PC-3 (cell line): Measurements from ENCODE around the gene EPHA10. TPM values are rescaled to one million over a fixed set of nuclear protein-coding genes. Genes with fewer than 3 reads are reported as not detected.
"Not testable (repeated sequence)": the region's sequence is repeated elsewhere in the genome, so short reads cannot be mapped to it uniquely, and the experiment has no call there.

Experiments used
- ATAC-seq: fragments of 200-7000 bp; cut with Tn5 transposase; 2 replicates; pipeline ENCODE4 v1.9.1; 2020; ENCODE audit warnings: mild to moderate bottlenecking, moderate library complexity
- BruUV-seq: library from RNA; stranded (reverse); fragments of 400-500 nt; replicated peaks from 2 replicates; lab custom pipeline; 2021; lab: Mats Ljungman, UMichigan
- CTCF ChIA-PET: fragments of 300-600 bp; sonication (Branson Sonifier 250); formaldehyde crosslinking; loops from one replicate; lab custom pipeline; 2022; ENCODE audit warnings: antibody characterized with exemption; lab: Charles Lee
- POLR2A ChIA-PET: fragments of 300-600 bp; sonication (Branson Sonifier 250); formaldehyde crosslinking; loops from one replicate; lab custom pipeline; 2022; ENCODE audit warnings: antibody characterized with exemption; ENCODE audit not compliant: unreplicated experiment; lab: Charles Lee
- DNase-seq: peaks from one replicate; pipeline ENCODE4 v3.0.0-alpha.2; 2015
- H2AFZ ChIP-seq: fragments of 300-600 bp; sonication (generic); 2 replicates; pipeline ENCODE4 v1.6.0; 2016; ENCODE audit warnings: antibody characterized with exemption, low read length
- H3F3A ChIP-seq: fragments of 300-600 bp; sonication (generic); one replicate; pipeline ENCODE4 v1.6.0; 2017; ENCODE audit warnings: antibody characterized with exemption, low read length, control low read depth, mild to moderate bottlenecking; ENCODE audit not compliant: unreplicated experiment
- H3K27ac ChIP-seq: fragments of 300-600 bp; sonication (generic); 2 replicates; pipeline ENCODE4 v1.5.1; 2016; ENCODE audit warnings: mild to moderate bottlenecking, low read length
- H3K27me3 ChIP-seq: fragments of 300-600 bp; sonication (generic); 2 replicates; pipeline ENCODE4 v1.6.1; 2016; ENCODE audit warnings: low read length, mixed read lengths
- H3K36me3 ChIP-seq: fragments of 300-600 bp; sonication (generic); 2 replicates; pipeline ENCODE4 v1.6.1; 2016; ENCODE audit warnings: low read depth, mixed run types, low read length, mixed read lengths
- H3K4me1 ChIP-seq: fragments of 300-600 bp; sonication (generic); 2 replicates; pipeline ENCODE4 v1.5.1; 2016; ENCODE audit warnings: low read length; ENCODE audit not compliant: insufficient read depth
- H3K4me2 ChIP-seq: fragments of 300-600 bp; sonication (generic); 2 replicates; pipeline ENCODE4 v1.6.0; 2016; ENCODE audit warnings: low read length
- H3K4me3 ChIP-seq: fragments of 300-600 bp; sonication (generic); 2 replicates; pipeline ENCODE4 v1.5.1; 2016; ENCODE audit warnings: mild to moderate bottlenecking, low read length, mixed read lengths
- H3K79me2 ChIP-seq: fragments of 300-600 bp; sonication (generic); 2 replicates; pipeline ENCODE4 v1.6.1; 2017; ENCODE audit warnings: low read length, mixed read lengths
- H3K9ac ChIP-seq: fragments of 300-600 bp; sonication (generic); 2 replicates; pipeline ENCODE4 v1.6.0; 2016; ENCODE audit warnings: mild to moderate bottlenecking, low read length
- H3K9me2 ChIP-seq: fragments of 300-600 bp; sonication (generic); replicated peaks from 2 replicates; pipeline ENCODE4 v1.6.1; 2016; ENCODE audit warnings: mixed run types, low read length, mixed read lengths
- H3K9me3 ChIP-seq: fragments of 300-600 bp; sonication (generic); 2 replicates; pipeline ENCODE4 v1.6.1; 2016; ENCODE audit warnings: low read length, mixed read lengths
- H4K20me1 ChIP-seq: fragments of 300-600 bp; sonication (generic); 2 replicates; pipeline ENCODE4 v1.6.1; 2016; ENCODE audit warnings: low read length, mixed read lengths
- EZH2 ChIP-seq: fragments of 300-600 bp; sonication (generic); IDR thresholded peaks from one replicate; pipeline ENCODE4 v1.6.1; 2017; ENCODE audit warnings: antibody characterized with exemption, mild to moderate bottlenecking, low read length; ENCODE audit not compliant: unreplicated experiment
- EZH2phosphoT487 ChIP-seq: fragments of 300-600 bp; sonication (generic); IDR thresholded peaks from 2 replicates; pipeline ENCODE4 v1.6.1; 2018; ENCODE audit warnings: mild to moderate bottlenecking, antibody characterized with exemption, low read length, borderline replicate concordance
- intact Hi-C: fragments of 100-400 bp; cut with micrococcal nuclease; formaldehyde crosslinking; loops from 2 replicates; pipeline ENCODE4 v1.9.0; 2023
- total RNA-seq: library from RNA; depleted of rRNA; stranded (reverse); fragments of >200 nt; gene quantifications from 2 replicates; pipeline ENCODE4 v1.2.3, GENCODE V29; 2014
- TF ChIP-seq, protein P1 (sequence below): fragments of 300-600 bp; sonication (generic); conservative IDR thresholded peaks from 2 replicates; pipeline ENCODE4 v1.5.1; 2017; ENCODE audit warnings: antibody characterized with exemption, low read depth, mild to moderate bottlenecking, low read length

EPHA10 gene
- total RNA-seq, 1 experiment from 2014 or later = 3.5 TPM

DNA sequence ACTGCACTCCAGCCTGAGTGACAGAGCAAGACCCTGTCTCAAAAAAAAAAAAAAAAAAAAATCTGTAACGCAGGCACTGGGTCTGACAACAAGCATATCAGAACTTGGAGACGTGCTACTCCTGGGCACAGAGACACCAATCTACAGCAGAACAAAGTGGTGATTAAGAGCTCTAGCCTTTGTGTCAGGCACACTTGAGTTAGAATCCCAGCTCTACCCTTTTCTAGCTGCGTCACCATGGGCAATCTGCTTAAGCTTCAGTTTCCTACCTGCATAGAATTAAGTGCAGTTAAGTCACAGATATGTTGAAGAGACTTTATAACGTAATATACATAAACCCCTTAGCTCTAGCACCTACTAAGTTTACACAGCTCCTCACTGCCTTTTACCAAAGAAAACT, 76.0 kb downstream of the EPHA10 start:
- H2AFZ ChIP-seq = no peak overlapping the region
- BruUV-seq = no TSS peak
- H3K9me3 ChIP-seq = no peaks in the 10 kb centered on the region
- DNase-seq (no peak), ATAC-seq (no peak)
- TF ChIP-seq, protein P1, sequence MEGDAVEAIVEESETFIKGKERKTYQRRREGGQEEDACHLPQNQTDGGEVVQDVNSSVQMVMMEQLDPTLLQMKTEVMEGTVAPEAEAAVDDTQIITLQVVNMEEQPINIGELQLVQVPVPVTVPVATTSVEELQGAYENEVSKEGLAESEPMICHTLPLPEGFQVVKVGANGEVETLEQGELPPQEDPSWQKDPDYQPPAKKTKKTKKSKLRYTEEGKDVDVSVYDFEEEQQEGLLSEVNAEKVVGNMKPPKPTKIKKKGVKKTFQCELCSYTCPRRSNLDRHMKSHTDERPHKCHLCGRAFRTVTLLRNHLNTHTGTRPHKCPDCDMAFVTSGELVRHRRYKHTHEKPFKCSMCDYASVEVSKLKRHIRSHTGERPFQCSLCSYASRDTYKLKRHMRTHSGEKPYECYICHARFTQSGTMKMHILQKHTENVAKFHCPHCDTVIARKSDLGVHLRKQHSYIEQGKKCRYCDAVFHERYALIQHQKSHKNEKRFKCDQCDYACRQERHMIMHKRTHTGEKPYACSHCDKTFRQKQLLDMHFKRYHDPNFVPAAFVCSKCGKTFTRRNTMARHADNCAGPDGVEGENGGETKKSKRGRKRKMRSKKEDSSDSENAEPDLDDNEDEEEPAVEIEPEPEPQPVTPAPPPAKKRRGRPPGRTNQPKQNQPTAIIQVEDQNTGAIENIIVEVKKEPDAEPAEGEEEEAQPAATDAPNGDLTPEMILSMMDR = no peak
- TF ChIP-seq EZH2 (no peak), EZH2phosphoT487 (no peak)
- CTCF ChIA-PET = interaction anchor here (0.7 to 0.9 kb wide), 2 partner anchors 77 to 1146 kb away, joined by 3 to 6 read pairs; no protein-coding TSS in a partner anchor
- no peaks in the 10 kb centered on the region for H3K9me2 ChIP-seq
- peaks cover 22% of the 10 kb centered on the region; the same call in 1 of the 2 replicates for H3K36me3 ChIP-seq
- POLR2A ChIA-PET = no interaction called here
- H3K27me3 ChIP-seq = no peaks in the 10 kb centered on the region
- no peaks in the 10 kb centered on the region for H3F3A ChIP-seq
- peaks cover 57% of the 10 kb centered on the region for H3K79me2 ChIP-seq
- peak overlapping the region; percentile 80 for H3K9ac ChIP-seq
- H3K4me3 ChIP-seq = peak overlapping the region; percentile 94
- H3K27ac ChIP-seq = no peak overlapping the region
- peaks cover 11% of the 10 kb centered on the region; the same call in 1 of the 2 replicates for H3K4me1 ChIP-seq
- H4K20me1 ChIP-seq = no peaks in the 10 kb centered on the region; the same call in 1 of the 2 replicates
- intact Hi-C loops = loop anchor here (10.0 kb wide), 1 partner anchor 1174 kb away; no protein-coding TSS in a partner anchor
- H3K4me2 ChIP-seq = peak overlapping the region; percentile 98

DNA sequence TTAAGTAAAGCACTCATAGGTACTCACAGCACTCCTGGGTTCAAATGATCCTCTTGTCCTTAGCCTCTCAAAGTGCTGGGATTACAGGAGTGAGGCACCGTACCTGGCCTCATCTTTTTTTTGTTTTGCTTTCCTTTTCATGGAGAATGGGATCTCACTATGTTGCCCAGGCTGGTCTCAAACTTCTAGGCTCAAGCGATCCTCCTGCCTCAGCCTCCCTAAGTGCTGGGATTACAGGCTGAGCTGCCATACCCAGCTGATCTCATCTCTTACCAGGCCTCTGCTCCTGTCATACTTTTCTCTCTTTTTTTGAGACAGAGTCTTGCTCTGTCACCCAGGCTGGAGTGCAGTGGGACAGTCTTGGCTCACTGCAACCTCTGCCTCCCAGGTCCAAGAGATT, 77.2 kb downstream of the EPHA10 start:
- POLR2A ChIA-PET, DNase-seq: not testable (repeated sequence)

DNA sequence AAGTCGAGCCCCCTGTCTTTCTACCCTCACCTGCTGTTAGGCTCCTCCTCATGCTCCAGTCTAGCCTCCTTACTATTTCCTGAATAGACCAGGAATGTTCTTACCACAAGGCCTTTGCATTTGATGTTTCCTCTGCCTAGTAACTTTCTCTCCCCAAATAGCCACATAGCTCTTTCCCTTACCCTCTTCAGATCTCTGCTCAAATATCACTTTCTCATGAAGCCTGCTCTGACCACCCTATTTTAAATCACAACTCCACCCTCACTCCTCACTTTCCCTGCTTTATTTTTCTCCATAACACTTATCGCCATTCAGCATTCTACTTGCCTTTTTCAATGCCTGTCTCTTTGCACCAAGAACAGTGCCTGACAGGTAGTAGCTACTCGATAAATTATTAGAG, 79.2 kb downstream of the EPHA10 start:
- POLR2A ChIA-PET = no interaction called here
- CTCF ChIA-PET = no interaction called here
- H3F3A ChIP-seq = no peaks in the 10 kb centered on the region
- H3K9ac ChIP-seq = no peak overlapping the region
- H4K20me1 ChIP-seq = no peaks in the 10 kb centered on the region; the same call in 1 of the 2 replicates
- DNase-seq (no peak), ATAC-seq (no peak)
- no peaks in the 10 kb centered on the region for H3K9me3 ChIP-seq
- H3K4me1 ChIP-seq = peaks cover 10% of the 10 kb centered on the region; the same call in 1 of the 2 replicates
- TF ChIP-seq EZH2 (no peak), EZH2phosphoT487 (no peak)
- TF ChIP-seq, protein P1 = no peak
- H3K27ac ChIP-seq = no peak overlapping the region
- H3K9me2 ChIP-seq = no peaks in the 10 kb centered on the region
- peaks cover 39% of the 10 kb centered on the region for H3K36me3 ChIP-seq
- intact Hi-C loops = loop anchor here (10.0 kb wide), 1 partner anchor 1171 kb away; no protein-coding TSS in a partner anchor
- no peaks in the 10 kb centered on the region for H3K27me3 ChIP-seq
- no TSS peak for BruUV-seq
- H3K4me2 ChIP-seq = no peak overlapping the region
- H2AFZ ChIP-seq = no peak overlapping the region
- H3K79me2 ChIP-seq = peaks cover 28% of the 10 kb centered on the region
- H3K4me3 ChIP-seq = no peak overlapping the region

More for the DNA sequence above, 77.2 kb downstream of the EPHA10 start:
- H4K20me1 ChIP-seq, H3K9me2 ChIP-seq, H2AFZ ChIP-seq, H3K4me3 ChIP-seq, CTCF ChIA-PET, BruUV-seq, ATAC-seq, H3K9ac ChIP-seq, H3F3A ChIP-seq, H3K27ac ChIP-seq, H3K9me3 ChIP-seq, H3K4me2 ChIP-seq, H3K27me3 ChIP-seq: not testable (repeated sequence)
- Histone ChIP-seq H3K4me1 (peaks cover 10% of the 10 kb centered on the region; the same call in 1 of the 2 replicates), H3K79me2 (peaks cover 45% of the 10 kb centered on the region), H3K36me3 (peaks cover 30% of the 10 kb centered on the region; the same call in 1 of the 2 replicates)
- intact Hi-C loops = loop anchor here (10.0 kb wide), 1 partner anchor 1173 kb away; no protein-coding TSS in a partner anchor

DNA sequence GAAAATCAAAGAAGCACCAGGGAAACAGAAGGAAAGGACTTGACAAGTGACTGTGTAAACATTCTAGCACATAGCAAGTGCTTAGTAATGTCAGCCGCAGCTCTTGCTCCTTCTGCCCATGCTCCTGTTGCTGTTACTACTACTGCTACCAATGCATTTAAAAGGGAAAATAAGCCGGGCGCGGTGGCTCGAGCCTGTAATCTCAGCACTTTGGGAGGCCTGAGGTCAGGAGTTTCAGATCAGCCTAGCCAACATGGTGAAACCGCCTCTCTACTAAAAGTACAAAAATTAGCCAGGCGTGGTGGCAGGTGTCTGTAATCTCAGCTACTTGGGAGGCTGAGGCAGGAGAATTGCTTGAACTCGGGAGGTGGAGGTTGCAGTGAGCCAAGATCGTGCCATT, 80.7 kb downstream of the EPHA10 start:
- POLR2A ChIA-PET, ATAC-seq, CTCF ChIA-PET, H4K20me1 ChIP-seq, H3K9me3 ChIP-seq, H3K4me1 ChIP-seq, H3K27me3 ChIP-seq, H3F3A ChIP-seq, H3K9ac ChIP-seq, BruUV-seq, H3K4me3 ChIP-seq, H3K4me2 ChIP-seq, H2AFZ ChIP-seq, DNase-seq, H3K9me2 ChIP-seq, H3K27ac ChIP-seq: not testable (repeated sequence)
- Histone ChIP-seq H3K36me3 (peaks cover 39% of the 10 kb centered on the region), H3K79me2 (peaks cover 15% of the 10 kb centered on the region)
- intact Hi-C loops = loop anchor here (10.0 kb wide), 1 partner anchor 1169 kb away; no protein-coding TSS in a partner anchor
